GM21423 (cell line): Measurements from ENCODE around the gene ARID1B.

Source experiments
- ATAC-seq: cut with Tn5 transposase; IDR thresholded peaks from one replicate; pipeline ENCODE4 v1.9.1; 2021; ENCODE audit warnings: mild to moderate bottlenecking, moderate library complexity; ENCODE audit not compliant: unreplicated experiment

Gene ARID1B

GRCh38 chr6:156790711-156791319 is 13.6 kb downstream of the ARID1B start:
- ATAC-seq: no peak

GRCh38 chr6:156791320-156791850 is 14.2 kb downstream of the ARID1B start:
- peak; percentile 69 for ATAC-seq

- ATAC-seq: no peak
Observed at GRCh38 chr6:156793200-156793599, 16.0 kb downstream of the ARID1B start.

GRCh38 chr6:156794546-156795354 is 17.6 kb downstream of the ARID1B start:
- ATAC-seq: peak; percentile 54

GRCh38 chr6:156795825-156796224 is 18.6 kb downstream of the ARID1B start:
- no peak for ATAC-seq

GRCh38 chr6:156796627-156797026 is 19.4 kb downstream of the ARID1B start:
- ATAC-seq: no peak

- no peak for ATAC-seq
Observed at GRCh38 chr6:156797901-156798735, 20.9 kb downstream of the ARID1B start.

GRCh38 chr6:156801712-156802111 is 24.5 kb downstream of the ARID1B start:
- no peak for ATAC-seq

- no peak for ATAC-seq
Observed at GRCh38 chr6:156803353-156803752, 26.2 kb downstream of the ARID1B start.

GRCh38 chr6:156804402-156804801 is 27.2 kb downstream of the ARID1B start:
- ATAC-seq: no peak

- no peak for ATAC-seq
Observed at GRCh38 chr6:156806155-156806554, 29.0 kb downstream of the ARID1B start.

GRCh38 chr6:156807028-156807427 is 29.9 kb downstream of the ARID1B start:
- no peak for ATAC-seq

- no peak for ATAC-seq
Observed at GRCh38 chr6:156807795-156808194, 30.6 kb downstream of the ARID1B start.

- no peak for ATAC-seq
Observed at GRCh38 chr6:156808287-156808686, 31.1 kb downstream of the ARID1B start.

GRCh38 chr6:156809034-156809433 is 31.9 kb downstream of the ARID1B start:
- ATAC-seq: peak; percentile 96

- ATAC-seq: no peak
Observed at GRCh38 chr6:156809446-156810178, 32.4 kb downstream of the ARID1B start.

GRCh38 chr6:156814036-156814581 is 36.9 kb downstream of the ARID1B start:
- ATAC-seq: no peak

- ATAC-seq: peak; percentile 48
Observed at GRCh38 chr6:156816505-156816904, 39.3 kb downstream of the ARID1B start.

- no peak for ATAC-seq
Observed at GRCh38 chr6:156820089-156820798, 43.1 kb downstream of the ARID1B start.

- no peak for ATAC-seq
Observed at GRCh38 chr6:156821707-156822106, 44.5 kb downstream of the ARID1B start.
